ENCODE results near the gene IGSF9B.

Gene IGSF9B

DNA sequence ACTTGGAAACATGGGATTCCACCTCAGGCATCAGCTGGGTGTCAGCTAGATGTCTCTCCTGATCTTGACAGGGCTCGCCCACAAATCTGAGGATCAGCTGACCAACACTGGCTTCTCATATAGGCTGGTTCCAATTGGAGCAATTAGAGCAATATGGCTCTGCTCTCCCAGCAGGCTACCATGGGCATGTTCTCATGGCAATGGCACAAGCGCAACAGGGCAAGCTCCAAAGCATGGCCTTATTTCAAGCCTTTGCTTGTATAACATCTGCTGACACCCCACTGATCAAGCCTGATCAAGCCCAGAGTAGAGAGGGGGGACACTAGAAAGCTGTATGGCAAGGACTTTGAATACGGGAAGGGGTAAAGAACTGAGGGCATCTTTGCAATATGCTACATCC is 70.7 kb downstream of the IGSF9B start:
- no peak for DNase-seq (ENCODE audit: low spot score)
- TF ChIP-seq CTCF (IDR thresholded peaks at IDR 0.05; ENCODE audit: extremely low read depth, missing control alignments): no peak

GRCh38 chr11:133872160-133872559 is 84.6 kb downstream of the IGSF9B start:
- DNase-seq (ENCODE audit: low spot score): no peak
- TF ChIP-seq CTCF (IDR thresholded peaks at IDR 0.05; ENCODE audit: extremely low read depth, missing control alignments): no peak

- DNase-seq (ENCODE audit: low spot score): no peak
- no peak for TF ChIP-seq CTCF (IDR thresholded peaks at IDR 0.05; ENCODE audit: extremely low read depth, missing control alignments)
These were observed 89.3 kb downstream of the IGSF9B start for GRCh38 chr11:133867456-133867855.

DNA sequence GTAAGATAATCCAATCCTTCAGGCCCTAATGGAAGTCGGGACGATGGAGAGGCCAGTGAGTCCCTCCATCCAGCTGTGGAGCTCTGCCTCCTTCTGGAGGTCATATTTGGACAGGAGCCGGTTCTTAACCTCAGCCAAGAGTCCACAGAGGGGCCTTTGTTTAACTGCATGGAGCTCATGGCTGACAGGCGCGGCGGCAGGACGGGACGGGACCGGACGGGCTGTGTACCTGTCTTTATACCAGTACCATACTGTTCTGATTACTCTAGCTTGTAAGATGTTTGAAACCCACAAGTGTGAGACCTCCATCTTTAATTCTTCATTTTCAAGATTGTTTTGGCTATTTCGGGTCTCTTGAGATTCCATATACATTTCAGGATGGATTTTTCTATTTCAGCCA is 91.3 kb downstream of the IGSF9B start:
- no peak for DNase-seq (ENCODE audit: low spot score)
- TF ChIP-seq CTCF (IDR thresholded peaks at IDR 0.05; ENCODE audit: extremely low read depth, missing control alignments): no peak

DNA sequence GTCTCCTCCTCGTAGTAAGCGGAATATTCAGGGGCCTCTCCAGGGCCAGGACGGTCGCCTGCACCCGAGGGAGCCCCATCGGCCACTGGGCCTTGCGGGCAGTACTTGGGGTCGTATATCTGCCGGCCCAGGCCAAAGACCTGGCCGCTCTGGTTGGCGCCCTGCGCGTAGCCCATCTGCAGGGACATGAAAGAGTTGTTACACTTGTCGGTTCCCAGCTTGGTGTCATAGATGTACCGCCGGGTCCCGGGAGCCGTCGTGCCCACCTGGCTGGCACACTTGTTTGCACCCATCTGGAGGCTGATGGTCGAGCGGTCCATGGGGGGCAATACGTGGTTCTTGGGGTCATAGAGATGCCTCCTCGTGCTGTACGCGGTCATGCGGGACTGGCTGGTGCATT is 92.0 kb downstream of the IGSF9B start:
- TF ChIP-seq CTCF (IDR thresholded peaks at IDR 0.05; ENCODE audit: extremely low read depth, missing control alignments): no peak
- DNase-seq (ENCODE audit: low spot score): no peak

- no peak for TF ChIP-seq CTCF (IDR thresholded peaks at IDR 0.05; ENCODE audit: extremely low read depth, missing control alignments)
- no peak for DNase-seq (ENCODE audit: low spot score)
These were observed 96.6 kb downstream of the IGSF9B start for GRCh38 chr11:133860151-133860550.
